Limb (tissue), 2 donors: ENCODE measurements around the gene KLF2.
"Not testable (repeated sequence)": the region's sequence is repeated elsewhere in the genome, so short reads cannot be mapped to it uniquely, and the experiment has no call there.

Experiments used
- DNase-seq, 2 donors: peaks; one replicate each; pipeline ENCODE4 v3.0.0-alpha.2; 2016; ENCODE audit errors: extremely low spot score in 2 of 2

The KLF2 gene

DNA sequence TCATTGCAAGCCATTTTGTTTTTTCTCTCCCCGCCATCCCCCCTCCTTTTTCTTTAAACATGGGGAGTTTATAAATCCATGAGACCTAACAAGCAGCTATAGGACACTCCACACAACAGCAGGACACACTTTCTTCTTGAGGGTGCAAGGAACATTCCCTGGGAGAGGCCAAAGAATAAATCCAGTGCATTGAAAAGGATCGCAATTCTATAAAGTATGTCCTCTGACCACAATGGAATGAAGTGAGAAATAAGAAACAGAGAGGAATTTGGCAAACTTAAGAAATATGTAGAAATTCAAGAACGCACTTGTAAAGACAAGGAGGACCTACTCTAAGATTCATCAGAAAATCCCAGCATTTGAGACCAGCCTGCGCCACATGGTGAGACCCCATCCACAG is 11.9 kb downstream of the KLF2 start:
- DNase-seq: no peak

- no peak for DNase-seq
Observed at GRCh38 chr19:16337809-16338469, 13.3 kb downstream of the KLF2 start.

DNA sequence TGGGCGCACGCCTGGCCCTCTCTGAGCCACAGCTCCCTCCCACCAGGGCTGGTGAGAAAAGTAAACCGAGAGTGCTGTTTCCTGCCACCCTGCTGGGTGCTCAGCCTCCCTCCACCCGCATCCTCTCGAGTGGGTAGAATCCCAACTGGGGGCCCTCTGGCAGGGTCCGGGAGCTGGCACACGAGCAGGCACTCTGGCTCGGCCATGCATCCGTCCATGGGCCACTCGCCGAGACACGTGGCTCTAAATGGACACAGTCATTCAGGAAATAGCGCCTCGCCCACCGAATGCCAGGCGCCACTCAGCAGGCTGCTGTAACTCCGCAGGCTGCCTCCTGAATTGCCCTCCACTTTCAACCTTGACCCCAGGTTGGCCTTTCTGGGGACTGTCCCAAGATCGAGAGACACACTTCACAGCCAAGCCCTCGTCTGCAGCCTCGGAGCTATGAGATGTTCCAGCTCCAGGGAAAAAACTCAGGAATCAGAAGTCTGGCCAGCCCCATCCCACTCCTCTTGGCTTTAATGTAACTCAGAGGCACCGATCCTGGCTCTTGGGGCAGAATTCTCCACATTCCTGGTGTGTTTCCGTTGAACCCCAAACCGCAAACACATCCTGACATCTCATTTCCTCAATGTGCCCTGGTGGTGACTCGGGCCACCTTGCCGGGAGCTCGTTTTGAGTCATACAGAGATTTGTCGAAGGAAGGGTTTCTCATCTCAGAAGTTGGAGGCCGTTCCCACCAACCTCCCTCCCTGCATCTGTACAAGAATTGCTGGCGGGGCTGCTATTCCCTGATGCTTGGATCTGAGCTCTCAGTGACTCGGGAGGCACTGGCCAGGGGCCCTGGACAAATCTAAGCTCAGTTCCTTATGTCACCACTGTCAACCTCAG is 14.1 kb downstream of the KLF2 start:
- peak in 1 of 2 donors; percentile 46 for DNase-seq

- no peak for DNase-seq
Observed at GRCh38 chr19:16339361-16339725, 14.7 kb downstream of the KLF2 start.

DNA sequence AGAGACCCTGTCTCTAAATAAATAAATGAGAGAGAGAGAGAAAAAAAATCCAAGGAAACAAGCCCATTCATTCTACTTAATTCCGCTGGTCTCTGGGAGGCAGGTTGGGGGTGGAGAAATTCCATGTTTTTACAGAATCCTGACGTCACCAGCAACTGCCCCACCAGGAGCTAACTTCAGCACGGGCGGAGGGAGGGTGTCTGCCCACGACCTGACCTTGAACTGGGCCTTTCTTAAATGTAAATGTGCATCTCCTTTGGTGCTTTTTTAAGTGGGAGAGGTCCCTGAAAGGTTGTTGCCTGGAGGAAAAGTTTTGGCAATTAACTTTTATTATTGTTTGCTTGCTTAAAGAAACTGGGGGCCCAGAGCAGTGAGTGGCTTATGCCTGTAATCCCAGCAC is 15.5 kb downstream of the KLF2 start:
- no peak for DNase-seq

DNA sequence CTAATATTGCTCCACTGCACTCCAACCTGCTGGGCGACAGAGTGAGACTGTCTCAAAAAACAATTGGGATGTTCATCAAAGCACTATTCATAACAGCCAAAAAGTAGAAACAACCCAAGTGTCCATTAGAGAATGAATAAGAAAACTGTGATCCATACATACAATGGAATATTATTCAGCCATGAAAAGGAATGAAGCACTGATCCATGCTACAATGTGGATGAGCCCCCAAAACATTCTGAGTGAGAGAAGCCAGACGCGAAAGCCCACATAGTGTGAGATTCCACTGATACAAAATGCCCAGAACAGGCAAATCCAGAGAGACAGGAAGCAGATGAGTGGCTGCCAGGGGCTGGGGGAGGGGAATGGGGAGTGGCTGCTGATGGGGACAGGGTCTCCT is 16.0 kb downstream of the KLF2 start:
- DNase-seq: no peak

- DNase-seq: peak in 1 of 2 donors; percentile 68
Observed at GRCh38 chr19:16342002-16342715, 17.5 kb downstream of the KLF2 start.

GRCh38 chr19:16343156-16343555 is 18.5 kb downstream of the KLF2 start:
- DNase-seq: no peak

DNA sequence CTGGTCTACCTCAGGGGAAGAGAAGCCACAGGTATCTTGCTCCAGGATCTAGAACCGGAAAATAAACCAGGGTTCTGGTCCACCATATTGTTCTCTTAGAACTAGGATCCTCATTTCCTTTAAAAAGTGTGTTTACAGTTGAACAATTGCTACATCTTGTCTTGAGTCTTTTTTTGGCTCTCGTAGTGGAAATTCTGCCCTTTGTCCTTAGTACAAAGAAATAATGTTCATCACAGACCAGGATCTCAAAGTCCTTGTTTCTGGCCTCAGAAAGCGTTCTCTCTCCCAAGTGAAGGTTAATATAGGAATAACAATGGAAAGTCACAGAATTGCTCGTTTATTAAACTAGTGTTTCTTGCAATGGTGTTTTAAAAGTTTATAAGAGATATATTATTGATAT is 20.8 kb downstream of the KLF2 start:
- no peak for DNase-seq

GRCh38 chr19:16347099-16347498 is 22.5 kb downstream of the KLF2 start:
- DNase-seq: not testable (repeated sequence)

DNA sequence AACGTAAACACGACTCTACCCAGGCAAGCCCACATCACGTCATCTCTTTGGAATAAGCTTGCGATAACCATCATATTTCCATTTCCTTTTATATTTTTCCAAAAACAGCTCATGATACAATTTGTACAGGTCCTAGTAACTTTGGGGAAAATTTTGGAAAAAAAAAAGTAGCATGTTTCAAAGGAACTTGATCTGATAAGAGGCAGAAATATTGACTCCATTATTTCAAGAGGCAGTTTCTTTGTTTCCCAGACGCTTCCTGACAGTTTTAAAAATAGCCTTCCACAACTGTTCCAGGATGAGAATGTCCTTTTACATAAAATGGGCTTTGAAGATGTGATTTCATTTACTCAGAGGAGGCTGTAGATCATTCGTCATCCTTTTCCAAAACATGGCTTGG is 23.1 kb downstream of the KLF2 start:
- no peak for DNase-seq

- no peak for DNase-seq
Observed at GRCh38 chr19:16349551-16350152, 25.0 kb downstream of the KLF2 start.

DNA sequence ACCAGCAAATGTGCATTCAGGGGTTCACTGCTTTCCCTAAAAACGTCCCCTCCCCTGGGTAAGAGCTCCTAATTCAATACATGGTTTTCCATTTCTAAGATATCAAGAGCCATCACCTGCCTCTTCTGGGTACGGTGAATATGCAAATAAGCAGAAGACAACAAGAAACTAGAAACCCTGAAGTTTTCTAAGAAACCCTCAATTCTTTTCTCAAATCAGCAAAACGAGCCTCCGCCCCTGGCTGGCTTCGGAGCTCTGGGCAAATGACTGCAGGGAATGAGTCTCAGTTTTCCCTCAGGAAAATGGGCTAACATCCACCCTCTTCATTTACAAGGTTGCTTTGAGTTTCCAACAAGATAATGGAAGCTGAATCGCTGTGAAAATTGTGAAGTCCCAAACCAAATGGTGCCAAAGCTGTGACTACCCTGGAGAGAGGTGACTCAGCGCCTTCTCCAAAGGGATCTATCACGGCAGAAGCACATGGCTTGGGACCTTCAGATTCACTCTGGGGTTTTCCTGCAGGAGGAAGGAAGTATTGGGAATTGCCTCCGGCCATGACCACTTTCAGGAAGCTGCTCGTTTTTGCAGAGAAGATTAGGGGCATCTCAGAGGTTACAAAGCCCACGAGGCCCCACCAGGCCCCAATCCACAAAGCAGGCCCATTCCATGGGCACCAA is 26.6 kb downstream of the KLF2 start:
- DNase-seq: no peak

- DNase-seq: no peak
Observed at GRCh38 chr19:16355293-16356043, 30.8 kb downstream of the KLF2 start.

DNA sequence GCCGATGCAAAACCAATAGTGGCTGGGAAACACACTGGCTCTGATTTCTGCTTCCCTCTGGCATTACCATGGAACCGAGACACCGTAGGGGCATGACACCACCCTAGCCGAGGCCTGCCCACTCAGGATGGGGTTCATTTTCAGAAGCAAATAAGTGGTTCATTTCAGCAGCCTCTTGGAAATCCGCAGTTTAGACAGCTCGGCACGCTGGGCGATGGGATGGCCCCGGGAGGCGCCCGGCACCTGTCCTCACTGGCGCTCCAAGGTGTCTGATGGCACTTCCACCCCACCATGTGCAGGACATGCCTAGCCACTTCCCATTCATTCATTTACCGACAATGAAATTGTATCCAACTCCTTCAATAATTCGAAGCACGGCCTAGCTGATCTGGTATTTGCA is 33.8 kb downstream of the KLF2 start:
- DNase-seq: no peak

DNA sequence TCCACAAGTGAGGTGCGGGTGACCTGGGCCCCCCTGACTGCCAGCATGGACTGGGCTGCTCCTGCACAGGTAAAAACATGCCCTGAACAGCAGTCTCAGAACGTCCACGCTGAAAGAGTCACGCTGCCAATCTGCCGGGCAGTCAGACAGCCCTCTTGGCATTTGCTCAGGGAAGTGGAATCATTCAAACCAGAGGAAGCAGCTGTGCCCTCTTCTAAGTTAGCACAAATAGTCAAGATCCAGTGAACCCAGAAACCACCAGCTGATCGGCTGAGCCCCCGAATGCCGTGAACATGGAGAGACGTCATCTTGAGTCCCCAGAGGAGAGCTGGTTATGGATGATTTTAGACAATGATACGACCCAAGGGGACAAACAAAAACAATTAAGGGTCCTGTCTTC is 34.4 kb downstream of the KLF2 start:
- no peak for DNase-seq

GRCh38 chr19:16359964-16360363 is 35.3 kb downstream of the KLF2 start:
- no peak for DNase-seq

GRCh38 chr19:16360738-16361137 is 36.1 kb downstream of the KLF2 start:
- no peak for DNase-seq

DNA sequence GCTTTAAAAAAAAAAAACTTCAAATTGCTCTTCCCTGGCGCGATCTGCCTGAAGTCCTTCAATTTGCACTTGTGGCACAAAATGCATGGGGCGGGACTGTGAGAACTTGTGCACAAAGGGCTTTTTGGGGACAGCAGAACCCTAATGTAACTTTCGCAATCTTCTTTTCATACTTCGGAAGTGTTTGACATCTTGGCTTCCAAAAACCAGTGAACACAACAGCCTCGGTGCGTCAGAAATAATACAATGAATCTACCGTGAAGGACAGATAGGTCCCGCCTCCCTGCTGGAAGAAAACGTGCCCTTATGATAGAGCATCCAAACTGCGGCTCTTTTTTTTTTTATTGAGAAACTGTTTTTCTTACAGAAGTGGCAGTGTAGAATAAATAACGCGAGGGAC is 36.6 kb downstream of the KLF2 start:
- DNase-seq: no peak

DNA sequence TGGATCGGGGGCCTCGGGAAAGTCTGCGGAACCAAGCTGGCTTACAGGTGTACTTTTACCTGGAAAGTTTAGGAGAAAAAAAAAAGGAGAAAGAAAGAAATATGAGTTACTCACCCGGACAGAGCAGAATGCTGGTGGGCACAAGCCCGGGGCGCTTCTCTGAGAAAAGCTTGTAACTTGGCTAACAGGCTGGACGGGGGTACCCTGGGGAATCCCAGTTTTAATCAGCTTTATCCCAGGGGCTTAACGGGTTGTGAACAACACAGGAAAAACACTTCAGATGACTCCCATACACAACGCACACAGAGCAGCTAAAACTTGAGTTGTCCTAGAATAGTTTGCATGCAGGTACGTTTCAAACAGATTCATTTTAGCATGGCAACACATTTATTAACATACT is 37.3 kb downstream of the KLF2 start:
- no peak for DNase-seq
